HepG2 (cell line): ENCODE results near the gene NT5DC1. TPM values are rescaled to one million over a fixed set of nuclear protein-coding genes. Genes with fewer than 3 reads are reported as not detected.

Experiments
- ATAC-seq: fragments of 200-7000 bp; cut with Tn5 transposase; 3 replicates; pipeline ENCODE4 v1.9.1; 2020; ENCODE audit warnings: mild to moderate bottlenecking, moderate library complexity
- BruUV-seq: library from RNA; stranded (reverse); fragments of 400-500 nt; replicated peaks from 2 replicates; lab custom pipeline; 2021; lab: Mats Ljungman, UMichigan
- CTCF ChIA-PET: fragments of 300-600 bp; formaldehyde crosslinking; extraction: SDS; loops from one replicate; lab custom pipeline; 2021; ENCODE audit warnings: low total read pairs, inconsistent platforms, low intra/inter-chr PET ratio; lab: Yijun Ruan, JAX
- POLR2A ChIA-PET: fragments of 350-600 bp; sonication (Branson Sonifier 250); formaldehyde crosslinking; loops from one replicate; lab custom pipeline; 2020; ENCODE audit warnings: antibody characterized with exemption, inconsistent platforms; lab: Yijun Ruan, JAX
- DNase-seq: peaks from one replicate; pipeline ENCODE4 v3.0.0-alpha.2; 2015; ENCODE audit warnings: low spot score
- FAIRE-seq: peaks from 3 replicates; lab custom pipeline; 2011; peaks lifted over from hg19 to GRCh38; lab: Jason Lieb, UNC
- H2AFZ ChIP-seq: one replicate; pipeline ENCODE4 v1.6.1; 2011; ENCODE audit warnings: low read length, inconsistent platforms
- H3K27ac ChIP-seq: fragments of 300-600 bp; 3 replicates; pipeline ENCODE4 v1.8.0; 2011; ENCODE audit warnings: mixed run types, mild to moderate bottlenecking, mixed read lengths, low read length, inconsistent platforms; ENCODE audit not compliant: insufficient read depth; ENCODE audit errors: extremely low read length
- H3K27me3 ChIP-seq, 2 experiments: fragments of 200-600 bp in 1 of 2; 2 replicates in 1 of 2; 3 replicates in 1 of 2; pipeline versions ENCODE4 v1.6.0 to v1.8.0; 2011; ENCODE audit warnings: low read length in 2 of 2, mild to moderate bottlenecking in 2 of 2, moderate library complexity in 2 of 2, inconsistent platforms in 1 of 2; ENCODE audit not compliant: insufficient read depth in 2 of 2, control insufficient read depth in 1 of 2
- H3K36me3 ChIP-seq, 2 experiments: fragments of 200-600 bp in 1 of 2; replicated peaks in 1 of 2; 2 replicates in 1 of 2; 3 replicates in 1 of 2; pipeline versions ENCODE4 v1.5.1 to v1.8.0; 2011; ENCODE audit warnings: low read length in 2 of 2, inconsistent platforms in 1 of 2; ENCODE audit not compliant: insufficient read depth in 2 of 2, control insufficient read depth in 1 of 2
- H3K4me1 ChIP-seq: 2 replicates; pipeline ENCODE4 v1.5.1; 2012; ENCODE audit warnings: low read length, inconsistent platforms; ENCODE audit not compliant: insufficient read depth
- H3K4me2 ChIP-seq: 2 replicates; pipeline ENCODE4 v1.6.0; 2011; ENCODE audit warnings: low read depth, low read length, inconsistent platforms
- H3K4me3 ChIP-seq, 3 experiments: fragments of 200-600 bp in 1 of 3; sonication (generic), shearing (Covaris generic) in 1 of 3; replicated peaks in 1 of 3; 2 replicates each; pipeline ENCODE4 v1.5.1; 2011 to 2016; ENCODE audit warnings: low read length in 3 of 3, inconsistent platforms in 2 of 3, low read depth in 2 of 3, mild to moderate bottlenecking in 2 of 3, control low read depth in 1 of 3, mixed read lengths in 1 of 3; ENCODE audit not compliant: insufficient read depth in 1 of 3
- H3K79me2 ChIP-seq: one replicate; pipeline ENCODE4 v1.6.1; 2011; ENCODE audit warnings: low read length, inconsistent platforms; ENCODE audit not compliant: insufficient read depth
- H3K9ac ChIP-seq: 2 replicates; pipeline ENCODE4 v1.6.0; 2011; ENCODE audit warnings: mild to moderate bottlenecking, low read depth, low read length, inconsistent platforms; ENCODE audit not compliant: insufficient read depth
- H3K9me3 ChIP-seq: 2 replicates; pipeline ENCODE4 v1.5.1; 2012; ENCODE audit warnings: mild to moderate bottlenecking, low read length
- H4K20me1 ChIP-seq: 2 replicates; pipeline ENCODE4 v1.6.0; 2011; ENCODE audit warnings: inconsistent platforms, mild to moderate bottlenecking, low read length, moderate library complexity; ENCODE audit not compliant: insufficient read depth
- CEBPG ChIP-seq: IDR thresholded peaks from 2 replicates; pipeline ENCODE4 v1.6.1; 2016
- FOSL1 ChIP-seq: sonication (generic); formaldehyde crosslinking; IDR thresholded peaks from 2 replicates; pipeline ENCODE4 v1.9.0; 2021; ENCODE audit warnings: missing genetic modification reagents, borderline replicate concordance
- GABPA ChIP-seq, 2 experiments: IDR thresholded peaks; 2 replicates each; pipeline ENCODE4 v1.6.1; 2011 to 2016; ENCODE audit warnings: low read depth in 2 of 2, low read length in 1 of 2, missing biosample characterization in 1 of 2, missing genetic modification characterization in 1 of 2
- HMGA1 ChIP-seq: sonication (generic); formaldehyde crosslinking; conservative IDR thresholded peaks from 2 replicates; pipeline ENCODE4 v1.4.0; 2020; ENCODE audit warnings: missing genetic modification reagents
- MZF1 ChIP-seq: sonication (generic); formaldehyde crosslinking; IDR thresholded peaks from 2 replicates; pipeline ENCODE4 v1.8.1; 2023; ENCODE audit warnings: mild to moderate bottlenecking, missing genetic modification reagents, borderline replicate concordance
- NR3C1 ChIP-seq: sonication (generic); formaldehyde crosslinking; IDR thresholded peaks from 2 replicates; pipeline ENCODE4 v1.4.0; 2020; ENCODE audit warnings: missing genetic modification reagents
- NRL ChIP-seq: sonication (generic); formaldehyde crosslinking; IDR thresholded peaks from 2 replicates; pipeline ENCODE4 v1.5.0; 2020; ENCODE audit warnings: missing genetic modification reagents, mild to moderate bottlenecking, moderate library complexity, borderline replicate concordance
- RFXAP ChIP-seq: sonication (generic); formaldehyde crosslinking; IDR thresholded peaks from 2 replicates; pipeline ENCODE4 v1.4.0; 2020; ENCODE audit warnings: missing genetic modification reagents, borderline replicate concordance
- SNAPC2 ChIP-seq: sonication (generic); formaldehyde crosslinking; IDR thresholded peaks from 2 replicates; pipeline ENCODE4 v1.8.1; 2022; ENCODE audit warnings: mild to moderate bottlenecking, missing genetic modification reagents
- STAT5B ChIP-seq: sonication (generic); formaldehyde crosslinking; IDR thresholded peaks from 2 replicates; pipeline ENCODE4 v1.4.0; 2020; ENCODE audit warnings: missing genetic modification reagents
- TCF7L2 ChIP-seq: IDR thresholded peaks from 2 replicates; pipeline ENCODE4 v1.6.1; 2011; ENCODE audit warnings: mild to moderate bottlenecking, low read depth, low read length, moderate library complexity
- ZNF530 ChIP-seq: sonication (generic); formaldehyde crosslinking; IDR thresholded peaks from 2 replicates; pipeline ENCODE4 v1.5.0; 2020; ENCODE audit warnings: low read depth, mild to moderate bottlenecking, missing genetic modification reagents
- ZNF614 ChIP-seq: IDR thresholded peaks from 2 replicates; pipeline ENCODE4 v1.6.1; 2018; ENCODE audit warnings: missing biosample characterization, missing genetic modification reagents, inconsistent platforms, borderline replicate concordance
- ZNF746 ChIP-seq: sonication (generic); formaldehyde crosslinking; IDR thresholded peaks from 2 replicates; pipeline ENCODE4 v1.8.0; 2022; ENCODE audit warnings: mild to moderate bottlenecking, missing genetic modification reagents
- ZSCAN21 ChIP-seq: sonication (generic); formaldehyde crosslinking; IDR thresholded peaks from 2 replicates; pipeline ENCODE4 v1.8.0; 2022; ENCODE audit warnings: mild to moderate bottlenecking, missing genetic modification reagents, moderate library complexity, borderline replicate concordance
- WGBS: methylation state at CpG from one replicate; pipeline ENCODE4 v1.1.6; 2017; ENCODE audit warnings: low lambda C conversion rate; 5-methylcytosine and 5-hydroxymethylcytosine counted together
- in situ Hi-C: cut with HindIII; loops from 2 replicates; pipeline ENCODE4 v1.10.0; 2017; ENCODE audit warnings: low pct_unique_long_range_greater_than_20kb; ENCODE audit not compliant: extremely low pct_ligation_motif_present
- intact Hi-C: fragments of 100-400 bp; cut with micrococcal nuclease; formaldehyde crosslinking; loops from one replicate; pipeline ENCODE4 v1.10.0; 2022; ENCODE audit not compliant: unreplicated experiment
- polyA plus RNA-seq, 8 experiments: library from polyadenylated mRNA; depleted of rRNA in 3 of 8; stranded (reverse) in 7 of 8; unstranded in 1 of 8; fragments of >200 nt; fragmentation: Illumina TruSeq in 4 of 8; extraction: Trizol in 4 of 8; gene quantifications; 2 replicates each; pipeline versions ENCODE4 v1.2.1 to v1.2.3, GENCODE V29; 2011 to 2016; ENCODE audit warnings: low read depth in 4 of 8, missing spikeins in 1 of 8, mixed read lengths in 1 of 8; ENCODE audit not compliant: insufficient read depth in 1 of 8
- total RNA-seq, 5 experiments: library from RNA; depleted of rRNA; stranded (reverse); fragments of >200 nt; fragmentation: Illumina TruSeq; extraction: Trizol; gene quantifications; 2 replicates each; pipeline ENCODE4 v1.2.3, GENCODE V29; 2016; ENCODE audit warnings: low read depth in 1 of 5
- TF ChIP-seq, protein P1 (sequence below): sonication (generic); formaldehyde crosslinking; IDR thresholded peaks from 2 replicates; pipeline ENCODE4 v1.8.1; 2023; ENCODE audit warnings: mild to moderate bottlenecking, missing genetic modification reagents
- TF ChIP-seq, protein P2 (sequence below): sonication (generic); formaldehyde crosslinking; IDR thresholded peaks from 2 replicates; pipeline ENCODE4 v1.5.1; 2020; ENCODE audit warnings: missing genetic modification reagents, mild to moderate bottlenecking, borderline replicate concordance

Gene NT5DC1
- total and polyA plus RNA-seq, 2 of the 13 experiments (the other 11 are each of a cell fraction or from before 2014, with no cell fraction given): 27.0 to 56.1 TPM

DNA sequence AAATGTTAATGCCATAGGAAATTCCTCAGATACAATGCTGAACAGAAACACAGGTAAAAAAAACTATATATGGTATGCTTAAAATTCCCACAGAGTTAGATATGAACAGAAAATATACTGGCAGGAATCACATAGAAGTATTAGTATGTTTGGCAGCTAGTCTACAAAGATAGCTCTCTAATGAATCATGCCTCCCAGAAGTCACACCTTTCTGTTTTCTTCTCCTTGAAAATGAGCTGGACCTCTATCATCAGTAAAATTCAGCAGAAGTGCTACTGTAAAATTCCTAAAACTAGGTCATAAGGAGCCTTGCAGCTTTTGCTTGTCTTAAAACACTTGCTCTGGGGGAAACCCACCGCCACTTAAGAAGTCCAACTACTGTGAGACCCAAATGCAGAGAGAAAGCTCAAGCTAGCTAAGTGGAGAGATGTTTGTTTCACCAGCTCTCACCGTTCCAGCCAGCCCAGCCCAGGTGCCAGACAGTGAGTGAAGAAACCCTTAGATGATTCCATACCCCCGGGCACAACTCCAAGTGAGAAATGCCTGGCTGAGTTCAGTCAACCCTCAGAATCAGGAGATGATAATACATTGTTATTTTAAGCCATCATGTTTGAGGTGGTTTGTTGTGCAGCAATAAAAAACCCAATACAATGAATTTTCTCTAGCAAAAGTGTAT, 110.2 kb downstream of the NT5DC1 start:
- POLR2A ChIA-PET: interaction anchor here (0.7 kb wide), 1 partner anchor 69 kb away, joined by 3 read pairs; the partner anchor contains the start of gene TSPYL1
- no peak for ATAC-seq

DNA sequence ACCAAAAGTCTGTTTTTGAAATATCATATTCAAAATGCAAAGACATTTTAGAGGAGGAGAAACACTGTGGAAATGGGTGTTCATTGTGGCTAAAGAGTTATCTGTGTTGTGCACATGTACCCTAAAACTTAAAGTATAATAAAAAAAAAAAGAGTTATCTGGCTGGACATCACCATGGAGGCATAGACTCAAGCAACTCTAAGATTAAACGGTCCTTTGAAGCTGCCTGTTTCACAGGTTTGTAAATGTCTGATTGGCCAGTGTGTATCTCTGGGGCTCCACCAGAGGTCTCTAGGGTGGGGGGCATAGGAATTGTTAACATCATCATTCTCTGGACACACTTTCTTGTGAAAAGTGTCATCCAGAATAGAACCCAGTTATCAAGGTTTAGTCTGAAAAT, 114.0 kb downstream of the NT5DC1 start:
- CTCF ChIA-PET: no interaction called here
- TF ChIP-seq MZF1 (CRISPR knock-in tag): no peak
- no peak for TF ChIP-seq RFXAP
- TF ChIP-seq, protein P1, sequence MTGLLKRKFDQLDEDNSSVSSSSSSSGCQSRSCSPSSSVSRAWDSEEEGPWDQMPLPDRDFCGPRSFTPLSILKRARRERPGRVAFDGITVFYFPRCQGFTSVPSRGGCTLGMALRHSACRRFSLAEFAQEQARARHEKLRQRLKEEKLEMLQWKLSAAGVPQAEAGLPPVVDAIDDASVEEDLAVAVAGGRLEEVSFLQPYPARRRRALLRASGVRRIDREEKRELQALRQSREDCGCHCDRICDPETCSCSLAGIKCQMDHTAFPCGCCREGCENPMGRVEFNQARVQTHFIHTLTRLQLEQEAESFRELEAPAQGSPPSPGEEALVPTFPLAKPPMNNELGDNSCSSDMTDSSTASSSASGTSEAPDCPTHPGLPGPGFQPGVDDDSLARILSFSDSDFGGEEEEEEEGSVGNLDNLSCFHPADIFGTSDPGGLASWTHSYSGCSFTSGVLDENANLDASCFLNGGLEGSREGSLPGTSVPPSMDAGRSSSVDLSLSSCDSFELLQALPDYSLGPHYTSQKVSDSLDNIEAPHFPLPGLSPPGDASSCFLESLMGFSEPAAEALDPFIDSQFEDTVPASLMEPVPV (CRISPR knock-in tag): no peak
- TF ChIP-seq, protein P2, sequence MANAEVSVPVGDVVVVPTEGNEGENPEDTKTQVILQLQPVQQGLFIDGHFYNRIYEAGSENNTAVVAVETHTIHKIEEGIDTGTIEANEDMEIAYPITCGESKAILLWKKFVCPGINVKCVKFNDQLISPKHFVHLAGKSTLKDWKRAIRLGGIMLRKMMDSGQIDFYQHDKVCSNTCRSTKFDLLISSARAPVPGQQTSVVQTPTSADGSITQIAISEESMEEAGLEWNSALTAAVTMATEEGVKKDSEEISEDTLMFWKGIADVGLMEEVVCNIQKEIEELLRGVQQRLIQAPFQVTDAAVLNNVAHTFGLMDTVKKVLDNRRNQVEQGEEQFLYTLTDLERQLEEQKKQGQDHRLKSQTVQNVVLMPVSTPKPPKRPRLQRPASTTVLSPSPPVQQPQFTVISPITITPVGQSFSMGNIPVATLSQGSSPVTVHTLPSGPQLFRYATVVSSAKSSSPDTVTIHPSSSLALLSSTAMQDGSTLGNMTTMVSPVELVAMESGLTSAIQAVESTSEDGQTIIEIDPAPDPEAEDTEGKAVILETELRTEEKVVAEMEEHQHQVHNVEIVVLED (CRISPR knock-in tag): no peak
- TF ChIP-seq FOSL1: no peak
- TF ChIP-seq STAT5B: no peak
- no peak for TF ChIP-seq NRL (CRISPR knock-in tag)
- no peak for TF ChIP-seq ZNF746
- no peak for TF ChIP-seq TCF7L2
- no peak for TF ChIP-seq ZNF530 (CRISPR knock-in tag)

More for the DNA sequence above, 110.2 kb downstream of the NT5DC1 start:
- Histone ChIP-seq H3K9me3 (no peaks in the 10 kb centered on the region), H3K27me3 (no peaks in the 10 kb centered on the region), H3K27ac (no peak overlapping the region), H2AFZ (no peak overlapping the region), H4K20me1 (no peaks in the 10 kb centered on the region), H3K79me2 (no peaks in the 10 kb centered on the region), H3K36me3 (no peaks in the 10 kb centered on the region), H3K4me1 (no peaks in the 10 kb centered on the region), H3K4me2 (no peak overlapping the region), H3K9ac (no peak overlapping the region), H3K4me3 (no peak overlapping the region)
- DNase-seq (no peak), FAIRE-seq (no peak)
- CTCF ChIA-PET: no interaction called here
- 69% methylated on average over 3 of the region's 3 CpGs for WGBS
- TF ChIP-seq ZNF614 (CRISPR knock-in tag) (no peak), CEBPG (CRISPR knock-in tag) (no peak), GABPA (IDR thresholded peaks at IDR 0.05; ENCODE audit: low read depth, low read length) (no peak), GABPA (CRISPR knock-in tag; IDR thresholded peaks at IDR 0.05; ENCODE audit: low read depth) (no peak), NR3C1 (CRISPR knock-in tag) (no peak), SNAPC2 (CRISPR knock-in tag) (no peak), HMGA1 (no peak), ZSCAN21 (no peak)
- in situ Hi-C loops: no loop called here
- no TSS peak for BruUV-seq
- intact Hi-C loops: loop anchor here (10.0 kb wide), 1 partner anchor 96 kb away; no protein-coding TSS in a partner anchor

More for the DNA sequence above, 114.0 kb downstream of the NT5DC1 start:
- WGBS: 79% methylated on average over 1 of the region's 1 CpG
- no peaks in the 10 kb centered on the region for H3K9me3 ChIP-seq
- H3K4me2 ChIP-seq: no peak overlapping the region
- no peaks in the 10 kb centered on the region for H3K27me3 ChIP-seq
- BruUV-seq: no TSS peak
- no peak overlapping the region for H3K4me3 ChIP-seq
- POLR2A ChIA-PET: interaction anchor here (1.2 kb wide), 1 partner anchor 39 kb away, joined by 3 read pairs; the partner anchor contains the start of gene TSPYL4
- FAIRE-seq: no peak
- no peak for ATAC-seq
- no peak for DNase-seq
- in situ Hi-C loops: no loop called here
- H3K4me1 ChIP-seq: peaks cover 11% of the 10 kb centered on the region
- no peak overlapping the region for H3K9ac ChIP-seq
- H2AFZ ChIP-seq: no peak overlapping the region
- no peaks in the 10 kb centered on the region for H3K79me2 ChIP-seq
- H3K36me3 ChIP-seq: peaks cover 0 to 1% of the 10 kb centered on the region in 2 experiments; a peak in 1 of 5 replicates
- intact Hi-C loops: loop anchor here (10.0 kb wide), 1 partner anchor 100 kb away; no protein-coding TSS in a partner anchor
- H3K27ac ChIP-seq: no peak overlapping the region
- H4K20me1 ChIP-seq: 0 out of 2 replicates have a peak, but pooled peaks cover 3% of the 10 kb centered on the region
